Heart right ventricle (tissue), 16 donors: ENCODE results near the gene SLA2. TPM values are rescaled to one million over a fixed set of nuclear protein-coding genes. Genes with fewer than 3 reads are reported as not detected.
"Not testable (repeated sequence)": the region's sequence is repeated elsewhere in the genome, so short reads cannot be mapped to it uniquely, and the experiment has no call there.

ENCODE experiments used
- ATAC-seq, 8 donors: fragments of 200-7000 bp; cut with Tn5 transposase; one replicate each; pipeline ENCODE4 v1.9.1; 2020; ENCODE audit warnings: mild to moderate bottlenecking in 8 of 8, moderate library complexity in 8 of 8, moderate number of reproducible peaks in 1 of 8
- DNase-seq, 2 donors: peaks; one replicate each; pipeline ENCODE4 v3.0.0-alpha.2; 2020
- H3K27ac ChIP-seq, 10 donors: fragments of 200-600 bp; sonication (generic) in 2 of 10; one replicate each; pipeline versions ENCODE4 v1.5.0 to v1.8.0; 2020 to 2022; ENCODE audit warnings: mild to moderate bottlenecking in 3 of 10
- H3K27me3 ChIP-seq, 7 donors: fragments of 200-600 bp; one replicate each; pipeline ENCODE4 v1.8.0; 2021 to 2022; ENCODE audit warnings: mild to moderate bottlenecking in 2 of 7
- H3K36me3 ChIP-seq, 9 donors: fragments of 200-600 bp; sonication (generic) in 1 of 9; one replicate each; pipeline versions ENCODE4 v1.5.0 to v1.8.0; 2020 to 2022; ENCODE audit warnings: mild to moderate bottlenecking in 2 of 9
- H3K4me1 ChIP-seq, 9 donors: fragments of 200-600 bp; sonication (generic) in 1 of 9; one replicate each; pipeline versions ENCODE4 v1.5.0 to v1.8.0; 2020 to 2022; ENCODE audit warnings: mild to moderate bottlenecking in 4 of 9
- H3K4me3 ChIP-seq, 10 donors: fragments of 200-600 bp; sonication (generic) in 2 of 10; one replicate each; pipeline versions ENCODE4 v1.5.0 to v1.8.0; 2020 to 2022; ENCODE audit warnings: mild to moderate bottlenecking in 7 of 10, moderate library complexity in 2 of 10
- H3K9me3 ChIP-seq, 11 donors: fragments of 200-600 bp in 10 of 11; sonication (generic) in 2 of 11; one replicate each; pipeline versions ENCODE4 v1.5.0 to v1.8.0; 2013 to 2022; ENCODE audit warnings: mild to moderate bottlenecking in 2 of 11, control low read depth in 1 of 11, moderate library complexity in 1 of 11
- CTCF ChIP-seq, 9 donors: fragments of 200-600 bp; sonication (generic) in 2 of 9; IDR thresholded peaks; one replicate each; pipeline versions ENCODE4 v1.5.0 to v1.8.0; 2021 to 2022; ENCODE audit warnings: antibody characterized with exemption in 9 of 9, mild to moderate bottlenecking in 5 of 9, moderate library complexity in 1 of 9
- WGBS, 2 donors: extraction: QIAGEN DNeasy Blood & Tissue Kit; methylation state at CpG; one replicate each; pipeline ENCODE4 v1.1.7; 2013; ENCODE audit warnings: inconsistent platforms in 1 of 2; 5-methylcytosine and 5-hydroxymethylcytosine counted together
- intact Hi-C, 10 donors: fragments of 100-400 bp; cut with DNase I; formaldehyde crosslinking; loops; one replicate each; pipeline versions ENCODE4 v1.11.1 to v1.14.2; 2022
- polyA plus RNA-seq, 2 donors: library from polyadenylated mRNA; stranded (reverse); fragments of 200-250 nt; gene quantifications; one replicate each; pipeline ENCODE4 v1.2.3, GENCODE V29; 2013
- total RNA-seq, 10 donors: library from RNA; stranded (reverse); fragmentation: NEBNext Ultra II Directional in 3 of 10; extraction: Animal tissue kit (Norgen Biotek cat#: 25700) in 3 of 10; gene quantifications; one replicate each; pipeline versions ENCODE4 v1.2.1 to v1.2.4, GENCODE V29; 2021 to 2023
- donor health status: Arrhythmogenic right ventricular cardiomyopathy.
- donor health status: ischemic (EF 13 %, LVEDD 7.1; RV severe dilation, severe dysfunction).
- donor health status: healthy with polysubstance abuse.
- donor health status: DM: no; HTN: yes; CAD: no.
- donor health status: DM: no; HTN: no; CAD: no.
- donor health status: ischemic (EF 25% LVEDD 6.9; RV normal size, moderate dysfunction).
- donor health status: ischemic (EF 25% LVEDD 5.7; RV mildly dilated, moderate dysfunction).
- donor health status: healthy.
- donor health status: DM: yes; HTN: yes; CAD: no.
- donor health status: Ischemic cardiomyopathy.
- donor health status: ischemic (EF 35%, LVEDD 5.7; RV mildly dilated, moderate dysfunction).
- donor health status: nonischemic (EF 11% LVEDD 7.7; RV severe dilation, severe dysfunction).
- donor health status: DM: yes; HTN: yes; CAD: no.
- donor health status: PGD.
- donor health status: ischemic (EF 29% LVEDD 5.4; RV normal size, mild dysfunction).
- donor health status: nonischemic (EF 23%, LVEDD 6.1; RV moderate dilation, normal function).

SLA2 gene
- total and polyA plus RNA-seq, 12 donors, result 0.20 to 2.4 (median 0.39) TPM

GRCh38 chr20:36642136-36642535, 3.9 kb downstream of the SLA2 start:
- H3K4me3 ChIP-seq, result no peak overlapping the region
- TF ChIP-seq CTCF (IDR thresholded peaks at IDR 0.05), result no peak
- 71 to 73% methylated on average over 6 of the region's 6 CpGs for WGBS, 2 donors
- no peak overlapping the region for H3K27ac ChIP-seq
- intact Hi-C loops, result no loop called here
- H3K36me3 ChIP-seq, result peaks cover 0 to 19% (median 0%) of the 10 kb centered on the region in 9 donors
- H3K27me3 ChIP-seq, result no peaks in the 10 kb centered on the region
- H3K9me3 ChIP-seq, result no peaks in the 10 kb centered on the region
- no peak for ATAC-seq
- H3K4me1 ChIP-seq, result peaks cover 0 to 9% (median 0%) of the 10 kb centered on the region in 9 donors
- no peak for DNase-seq

- H3K4me3 ChIP-seq, result no peak overlapping the region
- H3K27ac ChIP-seq, result no peak overlapping the region
- H3K36me3 ChIP-seq, result peaks cover 0 to 19% (median 0%) of the 10 kb centered on the region in 9 donors
- ATAC-seq (no peak), DNase-seq (no peak)
- H3K9me3 ChIP-seq, result no peaks in the 10 kb centered on the region
- no peaks in the 10 kb centered on the region for H3K27me3 ChIP-seq
- intact Hi-C loops, result no loop called here
- 85 to 90% methylated on average over 3 of the region's 3 CpGs for WGBS, 2 donors
- peaks cover 0 to 7% (median 0%) of the 10 kb centered on the region in 9 donors for H3K4me1 ChIP-seq
- TF ChIP-seq CTCF (IDR thresholded peaks at IDR 0.05), result no peak
Observed at GRCh38 chr20:36641506-36641843, 4.5 kb downstream of the SLA2 start.

DNA sequence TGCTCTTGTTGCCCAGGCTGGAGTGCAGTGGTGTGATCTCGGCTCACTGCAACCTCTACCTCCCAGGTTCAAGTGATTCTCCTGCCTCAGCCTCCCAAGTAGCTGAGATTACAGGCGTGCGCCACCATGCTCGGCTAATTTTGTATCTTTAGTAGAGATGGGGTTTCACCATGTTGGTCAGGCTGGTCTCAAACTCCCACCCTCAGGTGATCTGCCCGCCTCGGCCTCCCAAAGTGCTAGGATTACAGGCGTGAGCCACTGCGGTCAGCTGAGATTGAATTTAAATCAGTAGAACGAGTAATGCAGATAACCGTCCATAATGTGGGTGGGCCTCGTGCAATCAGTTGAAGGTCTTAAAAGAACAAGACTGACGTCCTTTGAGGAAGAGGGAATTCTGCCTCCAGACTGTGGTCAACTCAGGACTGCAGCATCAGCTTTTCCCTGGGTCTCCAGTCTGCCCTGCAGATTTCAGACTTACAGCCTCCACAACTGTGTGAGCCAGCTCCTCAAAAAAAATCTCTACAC, 7.1 kb downstream of the SLA2 start:
- WGBS, 2 donors, result 89 to 93% methylated on average over 12 of the region's 12 CpGs

DNA sequence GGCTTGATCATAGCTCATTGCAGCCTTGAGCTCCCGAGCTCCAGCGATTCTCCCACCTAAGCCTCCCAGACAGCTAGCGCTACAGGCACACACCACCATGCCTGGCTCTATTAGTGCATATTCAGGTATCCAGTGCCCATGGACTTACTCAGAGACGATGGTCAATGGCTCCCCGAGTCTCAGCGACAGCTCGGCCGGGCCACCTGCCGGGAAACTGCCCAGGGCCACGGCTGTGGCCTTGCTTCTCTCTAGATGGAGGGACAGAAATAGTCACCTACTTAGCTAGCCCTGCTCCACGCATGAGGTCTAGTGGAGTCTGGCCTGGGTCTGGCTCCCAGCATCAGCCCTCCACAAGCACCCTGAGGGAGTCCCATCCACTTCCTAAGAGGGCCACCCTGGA, 11.7 kb downstream of the SLA2 start:
- no peak overlapping the region for H3K27ac ChIP-seq
- no peak overlapping the region for H3K4me3 ChIP-seq
- TF ChIP-seq CTCF (IDR thresholded peaks at IDR 0.05), result no peak
- DNase-seq (no peak), ATAC-seq (no peak)
- no peaks in the 10 kb centered on the region for H3K9me3 ChIP-seq
- H3K27me3 ChIP-seq, result no peaks in the 10 kb centered on the region
- H3K36me3 ChIP-seq, result peaks cover 0 to 13% (median 0%) of the 10 kb centered on the region in 9 donors
- peaks cover 0 to 14% (median 0%) of the 10 kb centered on the region in 9 donors for H3K4me1 ChIP-seq
- intact Hi-C loops, result no loop called here
- 93 to 94% methylated on average over 11 of the region's 11 CpGs for WGBS, 2 donors

More for the DNA sequence above, 7.1 kb downstream of the SLA2 start:
- H3K4me1 ChIP-seq, ATAC-seq, H3K27ac ChIP-seq, intact Hi-C loops, H3K9me3 ChIP-seq, DNase-seq, H3K27me3 ChIP-seq, H3K4me3 ChIP-seq: not testable (repeated sequence)
- peaks cover 0 to 23% (median 0%) of the 10 kb centered on the region in 9 donors for H3K36me3 ChIP-seq

GRCh38 chr20:36633285-36633772, 12.7 kb downstream of the SLA2 start:
- Histone ChIP-seq H3K27me3 (no peaks in the 10 kb centered on the region), H3K4me3 (no peak overlapping the region), H3K27ac (no peak overlapping the region), H3K4me1 (peaks cover 0 to 18% (median 0%) of the 10 kb centered on the region in 9 donors), H3K36me3 (peaks cover 0 to 4% (median 0%) of the 10 kb centered on the region in 9 donors), H3K9me3 (no peaks in the 10 kb centered on the region)
- no peak for TF ChIP-seq CTCF (IDR thresholded peaks at IDR 0.05)
- WGBS, 2 donors, result 75 to 79% methylated on average over 9 of the region's 9 CpGs
- intact Hi-C loops, result no loop called here
- DNase-seq, result no peak
- peak in 1 of 8 donors; percentile 7 for ATAC-seq
